Fibroblast of skin of right quadriceps (primary cell): ENCODE data around the gene ZNF462.

Experiments used
- DNase-seq: peaks from one replicate; pipeline ENCODE4 v3.0.0-alpha.2; 2013

ZNF462 gene

GRCh38 chr9:106862110-106862820, 701 bp upstream of the ZNF462 start:
- DNase-seq = peak; percentile 42

GRCh38 chr9:106864373-106865143, 1.6 kb downstream of the ZNF462 start:
- DNase-seq = peak; percentile 42

GRCh38 chr9:106866243-106866642, 3.3 kb downstream of the ZNF462 start:
- DNase-seq = no peak

- peak; percentile 53 for DNase-seq
These were observed 4.3 kb downstream of the ZNF462 start for GRCh38 chr9:106867286-106867685.

- DNase-seq = no peak
These were observed 5.1 kb downstream of the ZNF462 start for GRCh38 chr9:106868087-106868486.

- DNase-seq = no peak
These were observed 5.6 kb downstream of the ZNF462 start for GRCh38 chr9:106868565-106868964.

GRCh38 chr9:106869028-106869427, 6.1 kb downstream of the ZNF462 start:
- DNase-seq = no peak

GRCh38 chr9:106869458-106869857, 6.5 kb downstream of the ZNF462 start:
- DNase-seq = no peak

GRCh38 chr9:106872641-106873040, 9.7 kb downstream of the ZNF462 start:
- no peak for DNase-seq

- no peak for DNase-seq
These were observed 11.1 kb downstream of the ZNF462 start for GRCh38 chr9:106874031-106874430.

- no peak for DNase-seq
These were observed 11.7 kb downstream of the ZNF462 start for GRCh38 chr9:106874652-106875051.

- no peak for DNase-seq
These were observed 12.6 kb downstream of the ZNF462 start for GRCh38 chr9:106875529-106875928.

GRCh38 chr9:106877345-106877744, 14.4 kb downstream of the ZNF462 start:
- DNase-seq = no peak

GRCh38 chr9:106878081-106878837, 15.3 kb downstream of the ZNF462 start:
- DNase-seq = no peak

GRCh38 chr9:106878934-106879333, 16.0 kb downstream of the ZNF462 start:
- peak; percentile 86 for DNase-seq

- DNase-seq = no peak
These were observed 16.5 kb downstream of the ZNF462 start for GRCh38 chr9:106879439-106879882.

- DNase-seq = no peak
These were observed 17.1 kb downstream of the ZNF462 start for GRCh38 chr9:106880081-106880480.

- DNase-seq = no peak
These were observed 17.9 kb downstream of the ZNF462 start for GRCh38 chr9:106880863-106881262.

- no peak for DNase-seq
These were observed 20.1 kb downstream of the ZNF462 start for GRCh38 chr9:106883030-106883429.

- peak; percentile 84 for DNase-seq
These were observed 20.7 kb downstream of the ZNF462 start for GRCh38 chr9:106883626-106884190.

- DNase-seq = peak; percentile 64
These were observed 22.5 kb downstream of the ZNF462 start for GRCh38 chr9:106885451-106885850.

- no peak for DNase-seq
These were observed 23.4 kb downstream of the ZNF462 start for GRCh38 chr9:106886111-106887046.
